Vagina (tissue), 2 donors: ENCODE results near the gene ZP4.

Source experiments
- CTCF ChIP-seq, 3 experiments: fragments of 450-650 bp in 2 of 3; fragments of 200-600 bp in 1 of 3; sonication (generic) in 1 of 3; IDR thresholded peaks; one replicate each; pipeline ENCODE4 v1.5.1; 2017 to 2019; ENCODE audit warnings: antibody characterized with exemption in 3 of 3, mild to moderate bottlenecking in 2 of 3, moderate library complexity in 2 of 3
- POLR2A ChIP-seq, 2 donors: fragments of 450-650 bp; IDR thresholded peaks; one replicate each; pipeline ENCODE4 v1.6.1; 2017; ENCODE audit warnings: antibody characterized with exemption in 2 of 2, mild to moderate bottlenecking in 2 of 2, moderate library complexity in 2 of 2
- POLR2AphosphoS5 ChIP-seq, 2 donors: sonication (generic); formaldehyde crosslinking; IDR thresholded peaks; one replicate each; pipeline ENCODE4 v1.9.0; 2017; ENCODE audit warnings: antibody characterized with exemption in 2 of 2, mild to moderate bottlenecking in 2 of 2, low read depth in 1 of 2; ENCODE audit not compliant: insufficient read depth in 1 of 2

GRCh38 chr1:237834461-237834860, 56.3 kb downstream of the ZP4 start:
- TF ChIP-seq CTCF (IDR thresholded peaks at IDR 0.05) (no peak), POLR2A (IDR thresholded peaks at IDR 0.05) (no peak), POLR2AphosphoS5 (IDR thresholded peaks at IDR 0.05; ENCODE audit: insufficient read depth in 1 of 2, low read depth in 1 of 2) (no peak)
